Peyer's patch (tissue), 4 donors: ENCODE measurements around the gene UGT1A6. TPM values are rescaled to one million over a fixed set of nuclear protein-coding genes. Genes with fewer than 3 reads are reported as not detected.

ENCODE experiments used
- DNase-seq, 3 donors: peaks; one replicate each; pipeline ENCODE4 v3.0.0-alpha.2; 2017 to 2019
- H3K27ac ChIP-seq, 4 donors: fragments of 200-600 bp; sonication (generic); one replicate each; pipeline ENCODE4 v1.5.1; 2016 to 2019
- H3K27me3 ChIP-seq, 2 donors: fragments of 200-600 bp; sonication (generic); one replicate each; pipeline ENCODE4 v1.5.1; 2019
- H3K36me3 ChIP-seq, 3 donors: fragments of 200-600 bp; sonication (generic); one replicate each; pipeline ENCODE4 v1.5.1; 2016 to 2019
- H3K4me1 ChIP-seq, 4 donors: fragments of 200-600 bp; sonication (generic); one replicate each; pipeline ENCODE4 v1.5.1; 2016 to 2019
- H3K4me3 ChIP-seq, 4 donors: fragments of 200-600 bp; sonication (generic); 1 replicate in 3 of 4; 2 replicates in 1 of 4; pipeline ENCODE4 v1.5.1; 2016 to 2019; ENCODE audit warnings: mild to moderate bottlenecking in 1 of 4
- H3K9me3 ChIP-seq, 4 donors: fragments of 200-600 bp; sonication (generic); one replicate each; pipeline ENCODE4 v1.5.1; 2016 to 2019; ENCODE audit warnings: mild to moderate bottlenecking in 1 of 4
- CTCF ChIP-seq, 6 experiments: fragments of 450-650 bp in 4 of 6; fragments of 200-600 bp in 2 of 6; sonication (generic) in 1 of 6; IDR thresholded peaks; one replicate each; pipeline ENCODE4 v1.5.1; 2017 to 2019; ENCODE audit warnings: antibody characterized with exemption in 6 of 6, mild to moderate bottlenecking in 3 of 6, moderate library complexity in 1 of 6
- POLR2A ChIP-seq, 2 donors: fragments of 450-650 bp; IDR thresholded peaks; one replicate each; pipeline ENCODE4 v1.5.1; 2017; ENCODE audit warnings: antibody characterized with exemption in 2 of 2, mild to moderate bottlenecking in 2 of 2, moderate library complexity in 2 of 2
- total RNA-seq, 4 donors: library from RNA; depleted of rRNA; stranded (reverse); fragments of >200 nt; gene quantifications; one replicate each; pipeline ENCODE4 v1.1.0, GENCODE V29; 2016

UGT1A6 gene
- total RNA-seq, 4 donors from 2014 or later = 37.7 to 57.4 (median 46.0) TPM; not detected in 1

GRCh38 chr2:233671290-233672161 is 21.2 kb upstream of the UGT1A6 start, which contains the start of gene UGT1A9:
UGT1A9 (plus strand) TSS chr2:233671898; CDS start chr2:233671935, 37 bp downstream.
- peaks cover 0 to 3% (median 0%) of the 10 kb centered on the region in 4 donors for H3K9me3 ChIP-seq
- no peaks in the 10 kb centered on the region for H3K27me3 ChIP-seq
- TF ChIP-seq POLR2A (IDR thresholded peaks at IDR 0.05) (no peak), CTCF (IDR thresholded peaks at IDR 0.05) (no peak)
- no peak within 1 kb of the TSS for H3K27ac ChIP-seq
- no peak within 1 kb of the TSS for H3K4me3 ChIP-seq
- H3K4me1 ChIP-seq = no peaks in the 10 kb centered on the region
- DNase-seq = no peak
- H3K36me3 ChIP-seq = no peaks in the 10 kb centered on the region

GRCh38 chr2:233672886-233673285 is 19.8 kb upstream of the UGT1A6 start:
- no peaks in the 10 kb centered on the region for H3K27me3 ChIP-seq
- no peak for TF ChIP-seq POLR2A (IDR thresholded peaks at IDR 0.05)
- TF ChIP-seq CTCF (IDR thresholded peaks at IDR 0.05) = no peak
- no peak overlapping the region for H3K27ac ChIP-seq
- no peak for DNase-seq
- no peaks in the 10 kb centered on the region for H3K36me3 ChIP-seq
- H3K4me1 ChIP-seq = no peaks in the 10 kb centered on the region
- H3K4me3 ChIP-seq = no peak overlapping the region
- peaks cover 0 to 3% (median 0%) of the 10 kb centered on the region in 4 donors for H3K9me3 ChIP-seq

DNA sequence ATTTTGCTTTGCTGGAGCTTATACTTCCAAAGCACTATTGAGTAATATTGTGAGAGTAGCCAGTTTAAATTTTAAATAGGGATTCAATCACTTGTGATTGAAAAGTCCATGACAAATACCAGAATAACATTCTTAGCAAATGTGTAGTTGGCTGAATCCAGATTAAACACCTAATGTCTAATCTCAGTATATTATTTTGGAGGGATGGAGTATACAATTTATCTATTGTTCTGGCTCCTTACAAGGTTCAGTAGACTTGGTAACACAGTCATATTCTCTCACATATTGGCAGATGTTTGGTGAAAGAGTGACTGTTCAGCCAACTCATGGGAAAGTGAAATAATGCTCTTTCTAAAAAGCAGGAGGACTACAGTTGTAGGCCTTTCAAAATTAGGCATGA is 18.8 kb upstream of the UGT1A6 start:
- Histone ChIP-seq H3K4me1 (no peaks in the 10 kb centered on the region), H3K36me3 (no peaks in the 10 kb centered on the region), H3K9me3 (no peaks in the 10 kb centered on the region), H3K27me3 (no peaks in the 10 kb centered on the region), H3K4me3 (no peak overlapping the region), H3K27ac (no peak overlapping the region)
- no peak for TF ChIP-seq CTCF (IDR thresholded peaks at IDR 0.05)
- no peak for TF ChIP-seq POLR2A (IDR thresholded peaks at IDR 0.05)
- DNase-seq = no peak

DNA sequence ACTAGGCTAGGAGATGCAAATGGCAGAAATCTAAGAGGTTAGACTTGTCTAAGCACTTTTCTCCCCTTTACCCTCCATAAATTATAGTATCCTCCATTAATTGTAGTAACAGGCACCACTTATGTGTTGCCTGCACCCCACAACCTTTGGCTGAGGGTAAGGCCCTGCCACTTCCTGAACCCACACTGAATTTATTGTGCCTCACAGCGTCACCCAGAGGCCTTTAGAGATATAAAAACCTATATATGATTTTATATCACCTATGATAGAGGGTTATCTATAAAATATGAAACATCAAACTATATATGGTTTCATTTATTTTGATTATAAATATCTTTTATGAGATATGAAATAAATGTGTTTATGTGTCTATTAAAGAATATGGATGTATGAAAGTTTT is 18.4 kb upstream of the UGT1A6 start:
- H3K9me3 ChIP-seq = no peaks in the 10 kb centered on the region
- no peaks in the 10 kb centered on the region for H3K4me1 ChIP-seq
- no peak overlapping the region for H3K4me3 ChIP-seq
- H3K36me3 ChIP-seq = no peaks in the 10 kb centered on the region
- H3K27ac ChIP-seq = no peak overlapping the region
- no peak for TF ChIP-seq CTCF (IDR thresholded peaks at IDR 0.05)
- TF ChIP-seq POLR2A (IDR thresholded peaks at IDR 0.05) = no peak
- no peaks in the 10 kb centered on the region for H3K27me3 ChIP-seq
- DNase-seq = no peak

DNA sequence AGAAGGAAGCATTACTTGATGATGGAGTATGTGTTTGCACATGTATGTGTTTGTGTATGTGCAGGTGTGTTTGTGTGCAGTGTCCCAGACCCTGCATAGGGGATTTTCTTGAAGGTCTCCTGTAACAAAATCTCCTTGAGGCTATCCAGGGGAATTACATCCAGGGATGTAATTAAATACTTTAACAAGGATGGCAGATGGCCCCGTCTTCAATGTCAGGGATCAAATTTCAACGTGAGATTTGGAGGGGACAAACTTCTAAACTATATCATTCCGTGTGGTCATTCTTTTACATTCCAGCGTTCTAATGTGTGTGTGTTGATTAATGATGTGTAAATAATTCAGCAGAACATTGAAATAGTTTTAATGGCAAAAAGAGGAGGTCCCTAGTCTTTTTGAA is 17.7 kb upstream of the UGT1A6 start:
- Histone ChIP-seq H3K4me3 (no peak overlapping the region), H3K36me3 (no peaks in the 10 kb centered on the region), H3K27ac (no peak overlapping the region), H3K27me3 (no peaks in the 10 kb centered on the region), H3K9me3 (no peaks in the 10 kb centered on the region), H3K4me1 (no peaks in the 10 kb centered on the region)
- TF ChIP-seq CTCF (IDR thresholded peaks at IDR 0.05) = no peak
- TF ChIP-seq POLR2A (IDR thresholded peaks at IDR 0.05) = no peak
- DNase-seq = no peak
